HepG2 (cell line): ENCODE measurements around the gene MON1A. TPM values are rescaled to one million over a fixed set of nuclear protein-coding genes. Genes with fewer than 3 reads are reported as not detected.

ENCODE experiments used
- KDM5B ChIP-seq: sonication (generic); formaldehyde crosslinking; IDR thresholded peaks from 2 replicates; pipeline ENCODE4 v1.4.0; 2020; ENCODE audit warnings: missing genetic modification reagents, mild to moderate bottlenecking, borderline replicate concordance
- PRDM15 ChIP-seq: sonication (generic); formaldehyde crosslinking; IDR thresholded peaks from 2 replicates; pipeline ENCODE4 v1.4.0; 2020; ENCODE audit warnings: missing genetic modification reagents
- SP140L ChIP-seq: sonication (generic); formaldehyde crosslinking; IDR thresholded peaks from 2 replicates; pipeline ENCODE4 v1.4.0; 2020; ENCODE audit warnings: missing genetic modification reagents, borderline replicate concordance
- TARDBP ChIP-seq: sonication (generic); formaldehyde crosslinking; IDR thresholded peaks from 2 replicates; pipeline ENCODE4 v1.8.0; 2022; ENCODE audit warnings: mild to moderate bottlenecking, missing genetic modification reagents
- ZBTB1 ChIP-seq: sonication (generic); formaldehyde crosslinking; IDR thresholded peaks from 2 replicates; pipeline ENCODE4 v1.4.0; 2020; ENCODE audit warnings: missing genetic modification reagents, borderline replicate concordance
- ZNF121 ChIP-seq: sonication (generic); formaldehyde crosslinking; IDR thresholded peaks from 2 replicates; pipeline ENCODE4 v1.5.0; 2020; ENCODE audit warnings: mild to moderate bottlenecking, missing genetic modification reagents
- ZNF550 ChIP-seq: sonication (generic); formaldehyde crosslinking; IDR thresholded peaks from 2 replicates; pipeline ENCODE4 v1.4.0; 2020; ENCODE audit warnings: mild to moderate bottlenecking, missing genetic modification reagents, borderline replicate concordance
- polyA plus RNA-seq, 8 experiments: library from polyadenylated mRNA; depleted of rRNA in 3 of 8; stranded (reverse) in 7 of 8; unstranded in 1 of 8; fragments of >200 nt; fragmentation: Illumina TruSeq in 4 of 8; extraction: Trizol in 4 of 8; gene quantifications; 2 replicates each; pipeline versions ENCODE4 v1.2.1 to v1.2.3, GENCODE V29; 2011 to 2016; ENCODE audit warnings: low read depth in 4 of 8, missing spikeins in 1 of 8, mixed read lengths in 1 of 8; ENCODE audit not compliant: insufficient read depth in 1 of 8
- total RNA-seq, 5 experiments: library from RNA; depleted of rRNA; stranded (reverse); fragments of >200 nt; fragmentation: Illumina TruSeq; extraction: Trizol; gene quantifications; 2 replicates each; pipeline ENCODE4 v1.2.3, GENCODE V29; 2016; ENCODE audit warnings: low read depth in 1 of 5
- TF ChIP-seq, protein P1 (sequence below): sonication (generic); formaldehyde crosslinking; IDR thresholded peaks from 2 replicates; pipeline ENCODE4 v1.8.1; 2023; ENCODE audit warnings: mild to moderate bottlenecking, inconsistent platforms, moderate library complexity, missing genetic modification reagents, borderline replicate concordance
- TF ChIP-seq, protein P2 (sequence below), 2 experiments: sonication (generic) in 1 of 2; formaldehyde crosslinking in 1 of 2; IDR thresholded peaks; 2 replicates each; pipeline versions ENCODE4 v1.6.1 to v1.9.0; 2014 to 2022; ENCODE audit warnings: antibody characterized with exemption in 1 of 2, borderline replicate concordance in 1 of 2, inconsistent platforms in 1 of 2, low read depth in 1 of 2, missing genetic modification reagents in 1 of 2
- TF ChIP-seq, protein P3 (sequence below): sonication (generic); formaldehyde crosslinking; IDR thresholded peaks from 2 replicates; pipeline ENCODE4 v1.4.0; 2020; ENCODE audit warnings: missing genetic modification reagents, borderline replicate concordance

Gene MON1A
- total and polyA plus RNA-seq, 2 of the 13 experiments (the other 11 are each of a cell fraction or from before 2014, with no cell fraction given) = 4.6 to 9.0 TPM

DNA sequence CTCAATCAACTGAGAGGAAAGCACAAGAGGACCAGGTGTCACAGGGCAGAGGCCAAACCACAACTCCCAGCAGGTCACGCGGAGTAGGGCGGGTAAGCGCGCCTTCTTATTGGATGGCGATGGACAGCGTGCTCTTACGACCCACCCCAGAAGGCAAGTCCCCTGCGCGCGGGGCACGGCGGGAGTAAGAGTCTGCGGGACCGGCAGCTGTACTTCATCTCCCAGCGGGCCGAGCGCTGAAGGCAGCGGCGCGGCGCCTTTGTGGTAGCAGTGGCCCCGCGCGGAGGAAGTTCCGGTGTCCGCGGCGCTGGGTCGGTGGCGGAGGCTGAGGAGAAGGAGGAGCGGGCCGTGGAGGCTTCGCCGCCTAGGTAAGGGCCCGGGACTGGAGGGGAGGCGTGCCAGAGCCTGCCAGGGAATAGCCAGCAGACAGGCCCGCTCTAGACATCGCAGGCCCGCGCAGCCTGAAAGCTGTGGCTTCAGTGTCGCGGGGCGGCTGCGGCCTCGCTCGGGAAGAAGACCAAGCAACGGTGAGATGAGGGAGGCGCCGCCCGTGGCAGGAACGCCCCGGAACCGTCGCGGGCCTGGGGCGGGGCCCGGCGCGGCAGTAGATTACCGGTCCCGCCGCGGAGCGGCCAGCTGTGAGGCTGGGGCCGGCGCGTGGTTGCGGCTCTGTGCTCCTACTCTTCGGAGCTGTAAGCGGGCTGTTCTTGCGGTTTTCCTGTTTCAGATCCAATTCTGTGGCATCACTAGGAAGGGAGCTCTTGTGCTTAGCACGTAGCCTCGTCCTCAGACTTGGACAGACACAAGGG, 10.5 kb upstream of the MON1A start, which contains the start of gene RBM6 (continued):
- TF ChIP-seq ZNF121 (CRISPR knock-in tag) (0 out of 2 replicates have a peak, but pooled peaks have one; percentile 50), PRDM15 (0 out of 2 replicates have a peak, but pooled peaks have one; percentile 24), ZBTB1 (no peak), ZNF550 (CRISPR knock-in tag) (no peak), SP140L (CRISPR knock-in tag) (peak; percentile 93; the same call in 1 of the 2 replicates), TARDBP (CRISPR knock-in tag) (peak; percentile 82), KDM5B (CRISPR knock-in tag) (peak; percentile 93)
- TF ChIP-seq, protein P1, sequence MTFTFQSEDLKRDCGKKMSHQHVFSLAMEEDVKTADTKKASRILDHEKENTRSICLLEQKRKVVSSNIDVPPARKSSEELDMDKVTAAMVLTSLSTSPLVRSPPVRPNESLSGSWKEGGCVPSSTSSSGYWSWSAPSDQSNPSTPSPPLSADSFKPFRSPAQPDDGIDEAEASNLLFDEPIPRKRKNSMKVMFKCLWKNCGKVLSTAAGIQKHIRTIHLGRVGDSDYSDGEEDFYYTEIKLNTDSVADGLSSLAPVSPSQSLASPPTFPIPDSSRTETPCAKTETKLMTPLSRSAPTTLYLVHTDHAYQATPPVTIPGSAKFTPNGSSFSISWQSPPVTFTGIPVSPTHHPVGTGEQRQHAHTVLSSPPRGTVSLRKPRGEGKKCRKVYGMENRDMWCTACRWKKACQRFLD (CRISPR knock-in tag) = peak; percentile 92; the same call in 1 of the 2 replicates
- TF ChIP-seq, protein P2, sequence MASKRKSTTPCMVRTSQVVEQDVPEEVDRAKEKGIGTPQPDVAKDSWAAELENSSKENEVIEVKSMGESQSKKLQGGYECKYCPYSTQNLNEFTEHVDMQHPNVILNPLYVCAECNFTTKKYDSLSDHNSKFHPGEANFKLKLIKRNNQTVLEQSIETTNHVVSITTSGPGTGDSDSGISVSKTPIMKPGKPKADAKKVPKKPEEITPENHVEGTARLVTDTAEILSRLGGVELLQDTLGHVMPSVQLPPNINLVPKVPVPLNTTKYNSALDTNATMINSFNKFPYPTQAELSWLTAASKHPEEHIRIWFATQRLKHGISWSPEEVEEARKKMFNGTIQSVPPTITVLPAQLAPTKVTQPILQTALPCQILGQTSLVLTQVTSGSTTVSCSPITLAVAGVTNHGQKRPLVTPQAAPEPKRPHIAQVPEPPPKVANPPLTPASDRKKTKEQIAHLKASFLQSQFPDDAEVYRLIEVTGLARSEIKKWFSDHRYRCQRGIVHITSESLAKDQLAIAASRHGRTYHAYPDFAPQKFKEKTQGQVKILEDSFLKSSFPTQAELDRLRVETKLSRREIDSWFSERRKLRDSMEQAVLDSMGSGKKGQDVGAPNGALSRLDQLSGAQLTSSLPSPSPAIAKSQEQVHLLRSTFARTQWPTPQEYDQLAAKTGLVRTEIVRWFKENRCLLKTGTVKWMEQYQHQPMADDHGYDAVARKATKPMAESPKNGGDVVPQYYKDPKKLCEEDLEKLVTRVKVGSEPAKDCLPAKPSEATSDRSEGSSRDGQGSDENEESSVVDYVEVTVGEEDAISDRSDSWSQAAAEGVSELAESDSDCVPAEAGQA (IDR thresholded peaks at IDR 0.05; ENCODE audit: low read depth) = peak; percentile 69; the same call in 1 of the 2 replicates
- TF ChIP-seq, protein P2 (CRISPR knock-in tag; IDR thresholded peaks at IDR 0.05; ENCODE audit: borderline replicate concordance) = 0 out of 2 replicates have a peak, but pooled peaks have one; percentile 80
- TF ChIP-seq, protein P3, sequence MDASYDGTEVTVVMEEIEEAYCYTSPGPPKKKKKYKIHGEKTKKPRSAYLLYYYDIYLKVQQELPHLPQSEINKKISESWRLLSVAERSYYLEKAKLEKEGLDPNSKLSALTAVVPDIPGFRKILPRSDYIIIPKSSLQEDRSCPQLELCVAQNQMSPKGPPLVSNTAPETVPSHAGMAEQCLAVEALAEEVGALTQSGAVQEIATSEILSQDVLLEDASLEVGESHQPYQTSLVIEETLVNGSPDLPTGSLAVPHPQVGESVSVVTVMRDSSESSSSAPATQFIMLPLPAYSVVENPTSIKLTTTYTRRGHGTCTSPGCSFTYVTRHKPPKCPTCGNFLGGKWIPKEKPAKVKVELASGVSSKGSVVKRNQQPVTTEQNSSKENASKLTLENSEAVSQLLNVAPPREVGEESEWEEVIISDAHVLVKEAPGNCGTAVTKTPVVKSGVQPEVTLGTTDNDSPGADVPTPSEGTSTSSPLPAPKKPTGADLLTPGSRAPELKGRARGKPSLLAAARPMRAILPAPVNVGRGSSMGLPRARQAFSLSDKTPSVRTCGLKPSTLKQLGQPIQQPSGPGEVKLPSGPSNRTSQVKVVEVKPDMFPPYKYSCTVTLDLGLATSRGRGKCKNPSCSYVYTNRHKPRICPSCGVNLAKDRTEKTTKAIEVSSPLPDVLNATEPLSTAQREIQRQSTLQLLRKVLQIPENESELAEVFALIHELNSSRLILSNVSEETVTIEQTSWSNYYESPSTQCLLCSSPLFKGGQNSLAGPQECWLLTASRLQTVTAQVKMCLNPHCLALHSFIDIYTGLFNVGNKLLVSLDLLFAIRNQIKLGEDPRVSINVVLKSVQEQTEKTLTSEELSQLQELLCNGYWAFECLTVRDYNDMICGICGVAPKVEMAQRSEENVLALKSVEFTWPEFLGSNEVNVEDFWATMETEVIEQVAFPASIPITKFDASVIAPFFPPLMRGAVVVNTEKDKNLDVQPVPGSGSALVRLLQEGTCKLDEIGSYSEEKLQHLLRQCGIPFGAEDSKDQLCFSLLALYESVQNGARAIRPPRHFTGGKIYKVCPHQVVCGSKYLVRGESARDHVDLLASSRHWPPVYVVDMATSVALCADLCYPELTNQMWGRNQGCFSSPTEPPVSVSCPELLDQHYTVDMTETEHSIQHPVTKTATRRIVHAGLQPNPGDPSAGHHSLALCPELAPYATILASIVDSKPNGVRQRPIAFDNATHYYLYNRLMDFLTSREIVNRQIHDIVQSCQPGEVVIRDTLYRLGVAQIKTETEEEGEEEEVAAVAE (CRISPR knock-in tag) = peak; percentile 96; the same call in 1 of the 2 replicates
